T follicular helper cell (primary cell): ENCODE measurements around the gene GCH1.
"Not testable (repeated sequence)": the region's sequence is repeated elsewhere in the genome, so short reads cannot be mapped to it uniquely, and the experiment has no call there.

Experiments
- DNase-seq: peaks from one replicate; pipeline ENCODE4 v3.0.0-alpha.2; 2020; ENCODE audit warnings: low read depth

GCH1 gene

GRCh38 chr14:54818201-54819133 is 84.2 kb downstream of the GCH1 start:
- DNase-seq: no peak

- DNase-seq: no peak
These were observed 85.1 kb downstream of the GCH1 start for GRCh38 chr14:54817506-54817905.

- DNase-seq: no peak
These were observed 86.2 kb downstream of the GCH1 start for GRCh38 chr14:54816450-54816849.

GRCh38 chr14:54815515-54815914 is 87.1 kb downstream of the GCH1 start:
- DNase-seq: no peak

GRCh38 chr14:54815016-54815415 is 87.6 kb downstream of the GCH1 start:
- DNase-seq: no peak

- no peak for DNase-seq
These were observed 88.5 kb downstream of the GCH1 start for GRCh38 chr14:54814076-54814475.

GRCh38 chr14:54813081-54813480 is 89.5 kb downstream of the GCH1 start:
- DNase-seq: no peak

- no peak for DNase-seq
These were observed 90.0 kb downstream of the GCH1 start for GRCh38 chr14:54812617-54813016.

GRCh38 chr14:54809767-54810166 is 92.9 kb downstream of the GCH1 start:
- no peak for DNase-seq

- DNase-seq: no peak
These were observed 94.1 kb downstream of the GCH1 start for GRCh38 chr14:54808326-54809161.

GRCh38 chr14:54807881-54808280 is 94.7 kb downstream of the GCH1 start:
- DNase-seq: no peak

GRCh38 chr14:54807428-54807827 is 95.2 kb downstream of the GCH1 start:
- no peak for DNase-seq

- DNase-seq: no peak
These were observed 96.0 kb downstream of the GCH1 start for GRCh38 chr14:54806616-54807015.

- DNase-seq: peak; percentile 56
These were observed 96.9 kb downstream of the GCH1 start for GRCh38 chr14:54805445-54806322.

GRCh38 chr14:54805070-54805444 is 97.6 kb downstream of the GCH1 start:
- DNase-seq: no peak

GRCh38 chr14:54804538-54805041 is 98.0 kb downstream of the GCH1 start:
- DNase-seq: no peak

GRCh38 chr14:54803926-54804537 is 98.6 kb downstream of the GCH1 start:
- no peak for DNase-seq

- no peak for DNase-seq
These were observed 99.2 kb downstream of the GCH1 start for GRCh38 chr14:54803396-54803795.

GRCh38 chr14:54801482-54801881 is 101.1 kb downstream of the GCH1 start:
- not testable (repeated sequence) for DNase-seq

- DNase-seq: no peak
These were observed 104.0 kb downstream of the GCH1 start for GRCh38 chr14:54798465-54799124.

GRCh38 chr14:54797986-54798385 is 104.6 kb downstream of the GCH1 start:
- DNase-seq: no peak
